Urothelium cell line (cell line): ENCODE data around the gene PCDHA5.
"Not testable (repeated sequence)": the region's sequence is repeated elsewhere in the genome, so short reads cannot be mapped to it uniquely, and the experiment has no call there.

ENCODE experiments used
- DNase-seq: peaks from one replicate; pipeline ENCODE4 v3.0.0; 2011; ENCODE audit warnings: low spot score, mixed read lengths
- FAIRE-seq: peaks from 2 replicates; lab custom pipeline; 2011; peaks lifted over from hg19 to GRCh38; lab: Jason Lieb, UNC

PCDHA5 gene

GRCh38 chr5:140822281-140822629, 842 bp downstream of the PCDHA5 start:
- DNase-seq (no peak), FAIRE-seq (no peak)

- not testable (repeated sequence) for FAIRE-seq, DNase-seq
These were observed 1.6 kb downstream of the PCDHA5 start for GRCh38 chr5:140822969-140823368.

- DNase-seq (no peak), FAIRE-seq (no peak)
These were observed 2.1 kb downstream of the PCDHA5 start for GRCh38 chr5:140823475-140823874.

- FAIRE-seq (peak; percentile 50), DNase-seq (peak; percentile 8)
These were observed 6.4 kb downstream of the PCDHA5 start, which contains the start of gene PCDHA6 for GRCh38 chr5:140827704-140828361. Gene PCDHA6, plus strand, starts transcription at chr5:140827960. Its CDS starts 132 bp downstream, at chr5:140828092.

GRCh38 chr5:140828362-140828737, 6.9 kb downstream of the PCDHA5 start:
- no peak for FAIRE-seq
- peak; percentile 28 for DNase-seq

GRCh38 chr5:140829511-140830501, 8.4 kb downstream of the PCDHA5 start:
- not testable (repeated sequence) for DNase-seq, FAIRE-seq

- DNase-seq, result no peak
- FAIRE-seq, result no peak
These were observed 12.6 kb downstream of the PCDHA5 start, which contains the start of gene PCDHA7 for GRCh38 chr5:140833993-140834392. Gene PCDHA7, plus strand, starts transcription at chr5:140834269. Its CDS starts 115 bp downstream, at chr5:140834384.

GRCh38 chr5:140834439-140835008, 13.1 kb downstream of the PCDHA5 start:
- not testable (repeated sequence) for DNase-seq, FAIRE-seq

- FAIRE-seq (no peak), DNase-seq (no peak)
These were observed 14.5 kb downstream of the PCDHA5 start for GRCh38 chr5:140835622-140836510.

GRCh38 chr5:140840978-140841962, 19.9 kb downstream of the PCDHA5 start, which contains the start of gene PCDHA8:
Gene PCDHA8, plus strand, starts transcription at chr5:140841187. Its CDS starts 135 bp downstream, at chr5:140841322.
- no peak for FAIRE-seq
- peak; percentile 39 for DNase-seq

- no peak for FAIRE-seq
These were observed 21.7 kb downstream of the PCDHA5 start for GRCh38 chr5:140842798-140843733.

GRCh38 chr5:140848139-140849102, 27.0 kb downstream of the PCDHA5 start, which contains the start of gene PCDHA9:
Gene PCDHA9, plus strand, starts transcription at chr5:140848382. Its CDS starts 114 bp downstream, at chr5:140848496.
- not testable (repeated sequence) for FAIRE-seq, DNase-seq

More at GRCh38 chr5:140842798-140843733, 21.7 kb downstream of the PCDHA5 start:
- no peak for DNase-seq

GRCh38 chr5:140849831-140850634, 28.6 kb downstream of the PCDHA5 start:
- peak; percentile 9 for FAIRE-seq
- DNase-seq, result not testable (repeated sequence)

- FAIRE-seq (no peak), DNase-seq (no peak)
These were observed 34.6 kb downstream of the PCDHA5 start, which contains the start of gene PCDHA10 for GRCh38 chr5:140855772-140856674. Gene PCDHA10, plus strand, starts transcription at chr5:140855897. Its CDS starts 152 bp downstream, at chr5:140856049.
